HG03103 (cell line): ENCODE results near the gene SND1.

Experiments
- ATAC-seq: cut with Tn5 transposase; IDR thresholded peaks from one replicate; pipeline ENCODE4 v1.9.1; 2021; ENCODE audit warnings: low read depth; ENCODE audit not compliant: unreplicated experiment

SND1 gene

DNA sequence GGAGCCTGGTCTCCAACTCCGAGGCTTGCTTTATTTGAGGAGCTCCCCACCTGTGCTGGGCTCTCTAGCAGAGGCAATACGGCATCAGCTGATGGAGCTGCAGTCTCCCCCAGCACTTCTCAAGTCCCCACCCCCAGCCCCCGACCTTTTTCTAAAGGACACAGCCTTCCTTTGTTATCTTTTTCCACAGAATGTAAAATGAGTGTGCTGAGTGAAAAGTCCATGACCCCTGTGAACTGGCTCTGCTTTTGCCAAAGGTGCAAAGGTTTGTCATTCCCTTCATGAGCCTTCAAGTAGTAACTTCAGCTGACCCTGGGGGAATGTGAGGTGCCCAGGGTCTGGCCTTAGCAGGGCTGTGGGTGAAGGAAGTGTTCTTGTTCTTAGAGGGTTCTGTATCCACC, 353.8 kb downstream of the SND1 start:
- ATAC-seq: no peak

DNA sequence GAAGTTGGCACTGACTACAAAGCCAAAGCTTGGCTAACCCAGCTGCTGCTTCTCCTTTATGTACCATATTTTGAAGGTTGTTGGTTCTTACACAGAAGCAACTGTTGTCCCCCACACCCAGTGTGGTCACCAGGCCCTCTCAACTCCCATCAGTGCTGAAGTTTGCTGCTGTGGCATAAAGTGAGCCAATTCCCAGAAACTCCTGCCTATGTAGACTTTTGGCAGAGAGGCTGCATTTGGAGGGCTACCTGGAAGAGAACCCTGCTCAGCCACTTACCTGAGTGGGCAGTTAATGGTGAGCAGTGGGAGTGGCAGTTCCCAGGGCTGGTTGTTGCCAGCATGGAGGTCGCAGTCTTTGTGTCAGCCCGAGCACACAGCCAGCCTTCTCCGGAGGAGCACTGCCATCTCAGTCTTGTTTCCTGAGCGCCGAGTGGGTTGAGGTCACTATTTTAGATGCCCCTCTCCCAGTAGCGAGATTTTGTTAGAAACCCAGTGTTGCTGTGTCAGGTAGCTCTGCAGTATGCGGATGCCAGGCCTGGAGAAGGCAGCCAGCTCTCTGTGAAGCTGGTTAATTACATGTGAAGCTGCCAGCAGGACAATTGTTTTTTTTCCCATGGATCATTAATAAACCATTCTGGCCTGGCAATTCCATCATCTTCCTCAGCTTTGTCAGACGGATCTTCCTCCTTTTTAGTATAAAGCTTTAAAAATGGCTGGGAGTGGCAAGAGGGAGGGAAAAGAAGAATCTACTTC, 354.7 kb downstream of the SND1 start:
- ATAC-seq: no peak

DNA sequence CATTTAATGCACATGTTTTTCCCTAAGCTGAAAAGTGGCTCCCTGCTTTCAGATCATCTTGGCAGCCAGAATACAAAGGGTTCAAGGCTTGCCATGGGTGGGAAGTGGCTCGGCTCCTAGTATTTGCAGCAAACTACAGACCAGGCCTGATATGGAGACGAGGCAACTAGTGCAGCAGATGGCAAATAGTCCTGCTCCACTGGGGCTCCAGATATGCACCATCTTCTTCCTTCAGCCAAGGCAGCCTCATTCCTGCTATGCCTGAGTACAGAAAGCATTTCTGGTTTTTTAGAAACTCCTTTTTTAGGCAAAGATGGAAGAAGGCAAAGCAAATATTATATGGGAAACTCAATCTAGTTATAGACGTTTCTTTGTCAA, 355.3 kb downstream of the SND1 start:
- ATAC-seq: no peak

DNA sequence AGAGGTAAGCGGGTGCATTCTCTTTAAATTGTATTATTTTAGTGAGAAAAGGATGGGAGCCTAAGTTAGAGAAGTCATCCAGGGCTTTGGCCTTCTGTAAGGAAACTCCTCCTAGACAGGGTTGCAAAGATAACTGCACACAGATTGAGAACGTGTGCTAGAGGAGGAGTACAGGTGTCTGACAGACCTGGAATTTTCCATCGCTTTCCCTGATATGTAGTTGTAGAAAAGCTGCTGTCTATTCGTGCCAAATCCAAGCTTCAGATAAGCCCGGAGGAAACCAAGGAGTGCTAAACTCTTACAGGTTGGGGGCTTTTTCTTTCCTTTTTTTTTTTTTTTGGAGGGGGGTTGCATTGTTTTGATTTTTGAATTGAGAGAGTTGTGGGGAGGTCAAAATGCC, 356.1 kb downstream of the SND1 start:
- ATAC-seq: no peak

DNA sequence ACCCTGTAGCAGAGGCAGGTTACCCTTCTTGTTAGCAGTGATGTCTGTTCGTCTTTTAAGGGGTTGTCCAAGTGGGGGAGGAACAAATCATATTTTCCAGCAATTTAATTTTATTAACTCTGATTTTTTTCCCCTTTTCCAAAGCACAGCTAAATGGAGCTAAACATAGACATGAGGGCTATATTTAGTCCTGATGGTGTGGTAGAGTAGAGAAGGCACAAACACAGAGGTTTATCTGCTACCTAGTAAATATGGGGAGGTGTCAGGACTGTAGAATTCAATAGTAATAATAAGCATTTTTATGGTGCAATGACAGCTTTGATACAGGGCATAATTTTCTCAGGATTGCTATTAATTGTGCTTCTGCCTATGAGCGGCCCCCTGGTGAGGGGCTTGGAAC, 356.8 kb downstream of the SND1 start:
- ATAC-seq: no peak

DNA sequence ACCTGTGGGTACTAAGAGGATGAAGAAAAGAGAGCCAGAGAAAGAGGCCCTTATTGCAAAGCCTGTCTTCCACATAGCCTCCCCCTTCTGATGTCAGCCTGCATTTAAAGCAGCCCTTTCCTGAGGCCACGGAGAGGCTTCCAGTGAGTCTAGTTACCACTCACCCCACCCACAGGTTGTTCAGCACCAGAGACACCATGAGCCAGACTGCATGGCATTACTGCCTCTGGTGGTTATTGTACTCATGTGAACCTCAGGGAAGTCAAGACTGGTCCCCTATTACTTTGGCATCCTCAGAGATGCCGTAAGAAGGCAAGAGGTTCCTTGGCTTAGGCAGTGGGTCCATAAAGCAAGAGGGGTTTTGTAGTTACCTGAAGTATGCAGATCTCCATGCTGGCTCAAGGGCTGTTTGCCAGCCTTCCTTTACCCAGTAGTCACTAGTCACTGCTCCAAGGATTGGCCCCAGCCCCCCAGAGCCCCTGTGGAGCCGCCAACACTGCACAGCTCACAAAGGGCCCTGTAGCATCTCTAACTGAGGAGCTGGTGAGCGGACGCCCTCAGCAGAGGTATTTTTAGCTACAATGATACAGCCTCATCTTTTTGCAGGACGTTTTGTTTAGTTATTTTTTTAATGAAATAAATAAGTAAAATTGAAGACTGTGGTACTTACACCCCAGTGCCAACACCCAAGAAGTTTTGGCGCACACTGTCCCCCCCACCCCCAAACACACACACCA, 358.6 kb downstream of the SND1 start:
- ATAC-seq: no peak

DNA sequence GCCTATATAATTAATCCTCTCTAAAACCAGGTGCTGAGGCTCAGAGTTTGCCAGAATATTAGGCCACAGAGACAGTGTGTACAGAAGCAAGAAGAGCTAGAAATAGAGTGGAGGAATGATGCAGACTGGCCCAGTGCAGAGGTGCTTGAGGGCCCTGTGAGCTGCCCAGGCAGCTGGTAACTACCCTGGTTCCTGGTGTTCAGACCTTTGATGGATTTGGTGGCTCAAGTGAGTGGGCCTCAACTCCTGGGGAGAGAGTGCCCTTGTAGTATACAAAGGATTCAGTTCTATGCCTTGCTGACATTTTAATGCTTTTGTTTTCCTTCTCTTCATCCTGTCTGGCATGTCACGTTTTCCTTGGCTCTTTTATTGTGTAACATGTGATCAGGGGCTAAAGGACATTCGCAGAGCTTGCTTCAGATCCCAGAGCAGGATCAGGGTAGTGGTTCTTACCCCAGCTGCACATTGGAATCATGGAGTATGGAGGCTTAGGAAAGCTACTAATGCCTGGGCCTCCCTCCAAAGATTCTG, 359.2 kb downstream of the SND1 start:
- no peak for ATAC-seq

DNA sequence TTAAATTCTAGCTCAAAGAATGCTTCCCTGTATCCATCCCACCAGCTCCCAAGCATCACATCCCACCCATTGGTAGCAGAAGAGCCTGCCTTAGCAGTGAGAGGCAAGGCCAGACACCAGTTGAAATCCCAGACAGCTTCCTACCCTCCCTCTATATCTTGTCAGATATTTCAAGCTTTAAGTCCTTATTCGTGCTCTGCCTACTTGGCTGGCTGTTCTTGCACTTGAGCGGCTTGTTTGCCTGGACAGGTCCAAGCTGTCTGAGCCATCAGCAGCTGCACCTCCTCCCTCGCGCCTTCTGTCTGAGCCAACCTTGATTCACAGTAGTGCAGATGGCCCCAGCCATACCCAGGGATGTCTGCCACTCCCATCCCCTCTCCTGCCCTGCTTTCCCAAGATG, 362.8 kb downstream of the SND1 start:
- no peak for ATAC-seq

DNA sequence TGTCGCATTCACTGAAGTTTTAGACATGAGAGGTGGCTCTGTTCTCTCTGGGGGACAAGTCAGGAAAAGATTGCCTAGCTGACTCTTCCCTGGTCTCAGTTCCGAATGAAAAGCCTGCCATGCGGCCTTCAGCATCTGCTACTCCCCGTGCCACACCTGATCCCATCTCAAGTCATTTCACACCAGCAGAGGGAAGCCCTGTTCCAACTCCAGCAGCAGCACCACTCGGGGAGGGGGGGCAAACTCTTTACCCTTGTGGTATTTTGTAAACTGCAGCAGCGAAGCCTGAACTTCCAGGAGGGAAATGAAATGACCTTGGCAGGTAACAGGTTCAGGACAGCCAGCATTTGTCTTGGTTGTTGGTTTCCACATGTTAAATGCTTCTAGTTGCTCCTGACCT, 365.5 kb downstream of the SND1 start:
- no peak for ATAC-seq

DNA sequence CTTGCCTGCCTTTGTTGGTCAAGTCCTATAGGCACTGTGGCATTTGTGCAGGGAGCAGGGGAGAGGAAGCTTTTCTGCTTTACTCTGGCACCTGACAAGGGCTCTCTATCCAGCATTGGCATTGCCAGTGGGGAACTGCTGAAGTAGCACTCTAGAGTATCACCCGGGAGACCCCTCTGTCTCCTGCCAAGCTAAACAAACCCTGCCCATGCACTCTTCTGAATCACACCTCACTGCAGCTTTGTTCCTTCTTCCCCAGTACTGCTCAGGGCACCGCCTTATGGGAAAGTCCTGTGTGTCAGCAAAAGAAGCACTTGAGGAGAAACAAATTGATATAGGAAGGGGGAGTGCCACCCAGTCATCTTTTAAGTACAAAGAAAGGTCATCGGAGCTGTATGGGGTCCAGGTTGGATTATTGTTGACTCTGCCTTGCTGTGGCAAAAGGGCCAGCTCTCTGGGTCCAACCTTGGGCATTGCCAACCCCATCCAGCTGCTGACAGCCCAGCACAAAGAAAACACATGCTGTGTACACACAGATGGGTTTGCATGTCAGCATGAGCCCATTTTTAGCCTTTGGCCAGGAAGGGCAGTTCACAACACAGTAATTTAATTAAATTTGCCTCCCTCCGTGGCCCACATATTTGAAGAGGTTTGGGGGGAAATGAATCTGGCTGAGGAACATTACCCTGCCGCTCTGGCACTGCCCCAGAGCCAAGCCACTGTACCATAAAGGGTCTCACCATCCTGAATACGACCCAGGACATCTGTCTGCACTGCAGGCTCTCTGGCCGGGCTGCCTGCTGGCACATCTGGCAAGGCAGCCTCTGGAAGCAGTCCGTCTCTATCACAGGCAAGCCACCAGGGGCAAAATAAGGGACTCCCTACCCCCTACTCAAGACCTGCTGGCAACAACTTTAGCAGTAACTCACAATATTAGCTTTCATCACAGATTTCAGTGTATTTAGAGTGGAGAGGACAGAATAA, 366.2 kb downstream of the SND1 start:
- no peak for ATAC-seq

DNA sequence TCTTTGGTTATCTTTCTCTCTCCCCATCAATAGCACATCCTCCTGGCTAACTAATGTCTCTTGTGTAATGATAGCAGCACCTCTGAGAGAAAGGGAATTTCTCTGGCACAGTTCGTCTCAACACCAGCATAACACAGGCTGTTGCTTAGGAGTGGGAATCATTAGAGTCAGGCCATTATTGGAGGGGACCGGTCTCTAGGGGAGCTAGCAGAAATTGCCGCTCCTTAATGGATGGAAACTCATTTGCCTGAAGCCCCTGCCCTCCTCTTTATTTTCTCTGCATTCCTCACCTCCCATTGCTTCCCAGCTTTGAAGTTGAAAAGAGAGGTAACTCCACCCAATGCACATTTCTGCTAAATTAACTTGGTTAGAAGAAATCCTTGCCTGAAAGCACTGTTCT, 367.3 kb downstream of the SND1 start:
- no peak for ATAC-seq

DNA sequence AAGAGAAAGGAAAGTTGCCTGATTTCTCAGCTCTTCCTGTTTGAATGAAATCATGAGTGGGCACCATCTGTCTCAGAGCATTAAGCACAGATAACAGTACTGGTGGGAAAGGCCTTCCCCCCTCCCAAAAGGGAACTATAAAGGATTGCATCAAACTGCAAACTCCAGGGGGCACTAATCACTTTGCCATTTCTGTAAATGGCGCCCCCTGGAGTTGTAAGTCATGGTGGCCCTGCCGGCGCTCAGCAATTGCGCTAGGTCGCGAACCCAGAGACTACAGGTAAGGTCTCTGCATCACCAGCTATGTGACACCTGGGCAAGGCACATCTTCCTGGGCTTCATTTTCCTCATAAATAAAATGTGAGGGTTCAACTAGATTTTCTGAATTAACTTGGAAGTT, 368.2 kb downstream of the SND1 start:
- ATAC-seq: no peak

DNA sequence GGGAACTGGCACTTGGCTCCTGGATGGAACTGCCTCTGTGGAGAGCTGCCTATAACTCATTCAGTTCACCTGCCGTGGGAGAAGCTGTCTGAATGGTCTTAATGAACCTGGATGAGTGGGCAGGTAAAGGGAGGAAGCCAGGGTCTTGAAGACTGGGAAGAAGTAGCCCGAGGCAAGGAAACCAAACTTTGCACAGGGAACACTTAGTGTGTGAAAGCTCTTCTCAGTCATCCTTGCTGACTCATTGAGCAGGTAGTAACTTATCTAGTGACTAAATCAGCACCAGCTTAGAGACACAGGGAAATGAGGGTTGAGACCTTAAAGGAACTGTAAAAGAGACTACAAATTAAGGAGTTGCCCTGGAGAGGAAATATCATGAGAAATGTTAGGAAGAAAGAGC, 369.4 kb downstream of the SND1 start:
- no peak for ATAC-seq

DNA sequence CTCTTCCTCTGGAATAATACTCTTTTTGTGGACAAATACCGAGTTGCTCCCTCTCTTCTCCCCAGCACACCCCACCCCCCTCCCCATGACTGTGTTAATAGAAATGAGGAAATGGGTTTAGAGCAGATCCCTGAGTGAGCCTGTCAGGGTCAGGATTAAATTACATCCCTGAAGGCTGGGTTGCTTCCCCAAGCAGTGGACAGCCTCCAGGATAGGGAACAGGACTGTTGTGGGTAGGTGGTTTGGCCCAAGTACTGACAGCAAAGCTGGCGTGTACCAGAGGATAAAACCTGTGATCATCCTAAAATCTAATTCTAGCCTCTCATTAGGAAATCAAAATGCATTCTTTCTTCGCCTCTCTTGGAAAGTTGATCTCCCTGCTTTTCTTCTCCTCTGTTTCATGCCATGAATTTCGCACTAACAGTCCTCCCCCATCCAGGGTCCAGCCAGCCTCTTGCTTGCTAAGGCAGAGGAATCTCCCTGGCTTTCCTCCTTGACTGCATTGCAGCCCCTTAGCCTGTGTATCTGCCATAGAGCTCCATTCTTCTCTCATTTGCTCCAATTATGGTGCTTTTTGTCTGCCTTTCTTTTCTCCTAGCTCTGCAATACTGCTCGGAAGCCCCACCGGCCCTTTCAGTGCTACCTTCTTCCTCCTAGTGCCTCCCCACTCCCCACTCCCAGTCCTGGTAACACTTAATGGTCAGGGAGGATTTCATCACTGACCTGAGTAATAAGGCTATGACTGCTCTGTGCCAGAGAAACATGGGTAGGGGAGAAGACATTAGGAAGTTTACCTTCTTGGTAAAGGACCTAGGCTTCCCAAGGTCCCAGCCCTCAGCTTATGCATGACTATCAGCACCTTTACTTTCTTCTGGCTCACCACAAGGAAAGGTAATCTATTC, 370.9 kb downstream of the SND1 start:
- ATAC-seq: no peak

DNA sequence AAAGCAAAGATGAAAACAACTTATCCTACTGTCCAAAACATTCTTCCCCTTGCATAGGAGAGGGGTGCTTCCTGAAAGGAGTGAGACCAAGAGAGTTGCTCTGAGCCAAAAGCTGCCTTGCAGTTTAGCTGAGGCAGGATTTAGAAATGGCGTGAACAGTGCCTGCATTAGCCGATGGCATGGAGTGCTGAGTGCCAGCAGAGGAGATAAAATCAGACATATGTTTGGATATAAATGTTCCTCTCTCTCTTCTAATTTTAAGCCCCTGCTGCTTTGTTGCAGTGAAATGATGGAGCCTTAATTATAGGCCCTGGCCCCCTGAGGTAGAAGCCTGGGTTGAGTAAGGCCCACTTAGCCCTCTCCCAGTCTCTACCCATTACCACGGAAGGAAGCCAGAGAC, 372.2 kb downstream of the SND1 start:
- ATAC-seq: no peak

DNA sequence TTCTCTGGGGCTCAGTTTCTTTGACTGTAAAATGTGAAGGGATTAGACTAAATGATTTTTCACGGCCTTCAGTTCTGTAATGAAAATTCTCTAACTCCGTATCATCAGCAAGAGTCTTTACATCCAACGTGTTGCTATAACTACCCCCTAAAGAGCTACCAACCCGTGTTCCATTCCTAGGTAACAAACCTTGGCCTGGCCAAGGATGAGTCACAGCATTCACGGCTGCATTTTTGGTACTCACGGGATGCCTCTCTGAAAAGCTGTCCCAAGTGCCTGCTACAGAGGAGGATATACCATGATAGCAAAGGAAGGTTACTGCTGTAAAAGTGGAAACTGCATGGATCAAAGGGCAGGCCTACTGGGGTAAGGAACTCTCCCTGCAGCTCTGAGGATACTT, 373.4 kb downstream of the SND1 start:
- ATAC-seq: no peak

DNA sequence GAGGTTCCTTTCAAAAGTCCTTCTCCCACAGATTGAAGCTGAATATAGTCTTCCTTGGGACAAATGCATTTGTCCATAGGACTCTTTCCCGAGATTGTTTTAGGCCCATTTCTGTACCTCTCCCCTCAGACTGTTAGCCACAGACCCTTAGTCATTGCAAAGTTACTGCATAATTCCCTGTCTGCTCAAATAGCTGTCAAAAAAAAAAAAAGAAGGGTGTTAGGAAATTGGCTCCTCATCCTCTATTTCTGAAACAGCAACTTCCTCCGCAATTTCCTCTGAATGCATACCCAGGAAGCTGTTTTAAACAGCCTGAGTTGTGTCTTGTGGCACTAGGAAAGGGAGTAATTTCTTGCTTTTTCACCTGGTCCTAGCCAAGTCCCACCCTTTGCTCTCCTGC, 373.8 kb downstream of the SND1 start:
- ATAC-seq: no peak

DNA sequence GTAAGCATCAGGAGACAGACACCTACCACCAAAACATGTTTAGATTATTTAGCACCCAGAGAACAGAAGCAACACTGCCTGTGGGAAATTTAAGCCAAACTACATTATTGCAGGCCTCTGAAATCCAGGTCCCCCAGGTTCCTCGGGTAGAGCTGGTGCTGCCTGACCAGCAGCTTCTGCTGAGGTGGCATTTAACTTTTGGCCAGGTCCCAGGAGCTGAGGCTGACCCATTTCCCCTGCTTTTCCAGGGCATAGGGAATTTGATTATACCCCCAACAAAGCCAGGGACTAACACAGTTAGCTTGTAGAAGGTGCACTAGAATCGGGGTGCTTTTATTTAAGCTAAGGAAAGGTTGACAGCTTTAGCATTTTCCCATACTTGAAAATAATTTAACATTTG, 374.6 kb downstream of the SND1 start:
- ATAC-seq: no peak

DNA sequence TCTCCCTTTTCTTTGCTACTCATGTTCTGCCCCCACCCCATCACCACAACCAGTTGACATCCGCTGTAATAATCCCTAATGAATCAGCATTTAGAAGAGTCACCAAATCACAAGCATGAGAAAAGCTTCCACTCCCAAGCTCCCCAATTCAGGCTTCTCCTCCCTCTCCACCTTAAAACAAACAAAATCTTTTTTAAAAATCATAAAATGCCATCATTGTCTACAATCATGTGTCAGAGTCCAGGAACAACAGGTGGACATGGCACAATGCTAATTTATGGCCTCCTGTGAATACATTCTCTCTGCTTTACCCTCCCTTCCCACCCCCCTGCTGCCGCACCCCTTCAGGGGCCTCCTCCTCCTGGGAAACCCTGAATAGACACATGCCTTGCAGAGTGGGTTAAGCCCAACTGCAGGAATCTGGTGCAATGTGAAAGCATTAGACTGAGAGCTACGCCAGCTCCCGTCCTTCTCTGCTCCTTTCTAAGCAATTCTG, 375.5 kb downstream of the SND1 start:
- ATAC-seq: no peak
